GM13977 (cell line): Measurements from ENCODE around the gene RHBDD1.

ENCODE experiments used
- DNase-seq: peaks from one replicate; pipeline ENCODE4 v3.0.0; 2012; ENCODE audit warnings: low spot score
- in situ Hi-C: fragments of 300-500 bp; cut with MboI; formaldehyde crosslinking; loops from one replicate; pipeline ENCODE4 v1.12.0; 2022; ENCODE audit warnings: low sequenced_read_pairs, low pct_unique_long_range_greater_than_20kb, mixed read lengths, inconsistent platforms; ENCODE audit not compliant: unreplicated experiment
- TF ChIP-seq, protein P1 (sequence below): IDR thresholded peaks from 2 replicates; pipeline ENCODE4 v1.5.1; 2012; ENCODE audit warnings: mild to moderate bottlenecking, control low read depth; ENCODE audit not compliant: insufficient read depth; ENCODE audit errors: extremely low read depth, missing control alignments

The RHBDD1 gene

DNA sequence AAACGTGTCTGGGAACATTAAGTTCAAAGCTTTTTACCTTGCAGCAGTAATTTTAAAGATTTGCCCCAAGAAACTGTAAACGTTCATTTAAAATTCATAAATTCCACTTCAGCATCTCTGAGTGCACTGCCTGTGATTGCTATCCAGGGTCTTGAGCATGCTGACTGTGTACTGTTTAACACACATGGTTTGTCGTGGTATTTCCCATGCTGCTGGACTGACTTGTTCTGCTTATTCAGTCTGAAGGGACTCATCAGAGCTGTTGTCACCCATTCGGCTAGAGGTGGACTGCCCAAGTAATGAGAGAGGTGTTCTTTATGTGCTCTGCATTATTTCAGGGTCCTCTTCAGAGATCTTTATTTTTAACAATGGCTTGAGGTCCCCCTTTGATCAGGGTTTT, 53.1 kb downstream of the RHBDD1 start:
- no peak for DNase-seq
- TF ChIP-seq, protein P1, sequence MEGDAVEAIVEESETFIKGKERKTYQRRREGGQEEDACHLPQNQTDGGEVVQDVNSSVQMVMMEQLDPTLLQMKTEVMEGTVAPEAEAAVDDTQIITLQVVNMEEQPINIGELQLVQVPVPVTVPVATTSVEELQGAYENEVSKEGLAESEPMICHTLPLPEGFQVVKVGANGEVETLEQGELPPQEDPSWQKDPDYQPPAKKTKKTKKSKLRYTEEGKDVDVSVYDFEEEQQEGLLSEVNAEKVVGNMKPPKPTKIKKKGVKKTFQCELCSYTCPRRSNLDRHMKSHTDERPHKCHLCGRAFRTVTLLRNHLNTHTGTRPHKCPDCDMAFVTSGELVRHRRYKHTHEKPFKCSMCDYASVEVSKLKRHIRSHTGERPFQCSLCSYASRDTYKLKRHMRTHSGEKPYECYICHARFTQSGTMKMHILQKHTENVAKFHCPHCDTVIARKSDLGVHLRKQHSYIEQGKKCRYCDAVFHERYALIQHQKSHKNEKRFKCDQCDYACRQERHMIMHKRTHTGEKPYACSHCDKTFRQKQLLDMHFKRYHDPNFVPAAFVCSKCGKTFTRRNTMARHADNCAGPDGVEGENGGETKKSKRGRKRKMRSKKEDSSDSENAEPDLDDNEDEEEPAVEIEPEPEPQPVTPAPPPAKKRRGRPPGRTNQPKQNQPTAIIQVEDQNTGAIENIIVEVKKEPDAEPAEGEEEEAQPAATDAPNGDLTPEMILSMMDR = no peak
- in situ Hi-C loops = no loop called here

DNA sequence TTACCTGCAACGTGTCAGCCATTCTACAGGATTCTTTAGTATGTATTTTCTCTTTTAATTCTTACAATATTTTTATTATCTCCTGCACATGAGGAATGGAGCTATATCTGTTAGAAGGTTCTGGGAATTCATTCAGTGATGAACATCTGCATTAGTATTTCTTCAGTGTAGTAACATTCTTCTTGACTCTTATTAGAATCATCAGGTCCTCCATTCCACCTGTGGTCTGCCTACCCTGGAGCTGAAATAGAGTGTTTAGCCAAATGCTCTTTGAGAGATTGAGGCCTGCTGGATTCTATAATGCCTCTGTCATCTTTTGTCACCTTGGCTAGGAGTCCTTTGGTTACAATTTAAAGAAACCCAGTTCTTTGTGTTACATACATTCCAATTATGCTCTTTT, 54.4 kb downstream of the RHBDD1 start:
- DNase-seq = no peak
- TF ChIP-seq, protein P1 = no peak
- in situ Hi-C loops = no loop called here

DNA sequence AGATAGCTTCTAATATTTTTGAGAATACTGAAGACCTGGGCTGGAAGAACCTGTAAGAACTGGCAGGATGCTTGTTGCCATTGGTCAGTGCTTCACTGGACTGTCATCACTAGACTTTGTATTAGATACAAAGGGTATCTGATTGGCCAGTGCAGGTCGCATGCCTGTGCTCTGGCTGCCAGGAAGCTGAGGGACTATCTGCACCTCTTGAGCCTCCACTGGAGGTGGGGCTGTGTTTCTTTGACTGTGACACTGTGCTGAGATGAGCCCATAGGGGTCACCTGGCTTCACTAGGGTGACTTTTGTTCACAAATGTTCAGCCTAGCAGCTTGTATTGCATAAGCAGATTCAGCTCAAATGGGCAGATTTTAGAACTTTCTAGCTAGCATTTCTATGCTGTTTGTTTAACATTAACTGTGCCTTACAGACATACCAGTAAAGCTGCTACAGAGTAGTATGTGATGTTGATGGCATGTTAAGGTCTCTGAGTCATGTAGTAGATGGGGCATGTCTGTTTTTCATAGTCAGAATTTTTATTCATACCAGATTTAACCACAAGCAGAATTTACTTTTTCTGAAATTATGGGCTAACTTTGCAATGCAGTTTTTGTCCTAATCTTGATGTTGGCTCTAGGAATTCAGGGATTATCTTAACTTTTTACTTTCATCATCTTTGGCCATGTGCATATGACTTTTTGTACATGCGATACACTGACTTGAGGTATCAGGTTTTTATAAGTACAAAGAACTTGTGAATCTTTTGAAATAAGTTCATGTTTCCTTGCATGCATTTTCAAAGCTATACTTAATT, 56.1 kb downstream of the RHBDD1 start:
- in situ Hi-C loops = no loop called here
- no peak for DNase-seq

DNA sequence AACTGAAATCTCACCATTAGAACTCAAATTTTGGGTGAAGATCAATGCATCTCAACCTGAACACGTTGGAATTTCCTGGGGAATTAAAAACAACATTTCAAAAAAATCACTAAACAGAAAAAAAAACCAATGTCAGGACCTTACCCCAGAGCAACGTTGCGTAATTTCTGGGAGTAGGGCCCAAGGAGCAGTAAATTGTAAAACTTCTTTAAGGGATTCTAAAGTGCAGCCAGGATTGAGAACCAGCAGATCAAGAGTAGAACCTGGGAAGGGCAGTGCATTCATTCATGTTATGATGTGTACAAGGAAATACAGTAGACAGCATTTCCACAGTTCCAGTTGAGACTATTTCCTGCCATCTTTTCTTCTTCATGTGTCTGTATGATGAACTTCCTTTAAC, 56.9 kb downstream of the RHBDD1 start:
- in situ Hi-C loops = no loop called here
- DNase-seq = no peak
- TF ChIP-seq, protein P1 = no peak

More for the DNA sequence above, 56.1 kb downstream of the RHBDD1 start:
- TF ChIP-seq, protein P1 = no peak

DNA sequence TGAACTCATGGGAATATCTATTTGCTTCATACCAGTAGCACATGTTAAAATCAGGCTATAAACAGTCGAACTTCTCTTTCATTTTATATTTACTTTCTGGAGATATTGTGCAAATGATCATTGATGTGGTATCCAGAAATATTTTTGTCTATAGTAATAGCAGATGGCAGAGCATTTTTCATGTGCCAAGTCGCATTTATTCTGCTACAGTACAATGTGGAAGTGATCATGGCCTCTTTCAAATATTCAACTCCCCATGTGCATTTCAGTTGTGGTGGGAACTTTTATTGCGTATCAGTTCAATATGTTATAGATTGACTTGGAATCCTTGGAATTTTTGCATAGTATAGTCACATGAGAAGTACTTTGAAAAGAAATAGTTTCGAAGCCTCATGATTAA, 57.4 kb downstream of the RHBDD1 start:
- TF ChIP-seq, protein P1 = no peak
- no peak for DNase-seq
- in situ Hi-C loops = no loop called here

DNA sequence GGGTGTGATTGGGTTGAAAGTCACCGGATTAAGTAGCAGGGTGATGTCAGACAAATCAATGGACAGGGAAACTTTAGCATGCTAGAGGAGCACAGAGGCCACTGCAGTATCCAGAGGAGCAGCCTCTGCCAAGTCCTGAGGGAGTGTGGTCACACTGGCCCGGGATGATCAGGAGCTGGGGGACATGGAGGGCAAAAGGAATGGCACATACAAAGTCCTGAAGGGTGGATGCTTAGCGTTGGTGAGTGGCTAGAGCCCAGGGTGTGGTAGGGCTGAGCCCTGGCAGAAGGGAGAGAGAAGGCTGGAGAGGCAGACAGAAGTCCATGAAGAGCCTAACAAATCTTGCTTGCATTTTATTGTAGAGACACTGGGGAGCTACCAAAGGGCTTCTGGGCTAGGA, 58.9 kb downstream of the RHBDD1 start:
- DNase-seq = no peak
- TF ChIP-seq, protein P1 = no peak
- in situ Hi-C loops = no loop called here
